ENCODE measurements around the gene OR10S1.

OR10S1 gene

GRCh38 chr11:123939317-123939716 lies 38.3 kb downstream of the OR10S1 start, which contains the start of gene OR4D5:
Gene OR4D5 (plus strand): TSS chr11:123939617. CDS start chr11:123939617, 0 bp downstream.
- ChIA-PET POLR2A (no interaction called here), CTCF (no interaction called here)
- no peak for TF ChIP-seq CTCF (IDR thresholded peaks at IDR 0.05; ENCODE audit: control extremely low read depth, extremely low read depth, low read depth, missing control alignments)
- DNase-seq (ENCODE audit: extremely low spot score), result no peak
